CD4-positive, alpha-beta T cell (primary cell): ENCODE data around the gene LZTFL1. TPM values are rescaled to one million over a fixed set of nuclear protein-coding genes. Genes with fewer than 3 reads are reported as not detected.

Experiments
- ATAC-seq: fragments of 200-7000 bp; cut with Tn5 transposase; one replicate; pipeline ENCODE4 v1.10.0; 2022; ENCODE audit warnings: mild to moderate bottlenecking; ENCODE audit not compliant: poor library complexity
- CTCF ChIA-PET: fragments of 350-600 bp; sonication (Branson Sonifier 250); formaldehyde crosslinking; loops from one replicate; lab custom pipeline; 2021; ENCODE audit warnings: antibody characterized with exemption, inconsistent platforms; lab: Charles Lee
- POLR2A ChIA-PET: fragments of 350-600 bp; sonication (Branson Sonifier 250); formaldehyde crosslinking; loops from one replicate; lab custom pipeline; 2021; ENCODE audit warnings: antibody characterized with exemption, inconsistent platforms; lab: Charles Lee
- DNase-seq, 14 experiments: peaks; one replicate each; pipeline ENCODE4 v3.0.0-alpha.2; 2013 to 2020; ENCODE audit warnings: mixed read lengths in 2 of 14
- H3K27ac ChIP-seq, 2 donors: one replicate each; pipeline versions ENCODE4 v1.5.1 to v1.7.0; 2013; ENCODE audit warnings: low read length in 2 of 2, low read depth in 1 of 2, mild to moderate bottlenecking in 1 of 2
- H3K27me3 ChIP-seq, 2 experiments: 1 replicate in 1 of 2; 2 replicates in 1 of 2; pipeline versions ENCODE4 v1.6.1 to v1.7.0; 2013; ENCODE audit warnings: low read length in 2 of 2, control low read depth in 1 of 2, mild to moderate bottlenecking in 1 of 2, moderate library complexity in 1 of 2; ENCODE audit not compliant: insufficient read depth in 2 of 2, control insufficient read depth in 1 of 2
- H3K36me3 ChIP-seq: one replicate; pipeline ENCODE4 v1.6.1; 2013; ENCODE audit warnings: low read length, control low read depth; ENCODE audit not compliant: insufficient read depth
- H3K4me1 ChIP-seq: one replicate; pipeline ENCODE4 v1.6.1; 2013; ENCODE audit warnings: low read length, control low read depth; ENCODE audit not compliant: insufficient read depth
- H3K4me3 ChIP-seq: one replicate; pipeline ENCODE4 v1.5.1; 2013; ENCODE audit warnings: mild to moderate bottlenecking, low read length, moderate library complexity
- H3K9me3 ChIP-seq, 2 experiments: 1 replicate in 1 of 2; 2 replicates in 1 of 2; pipeline versions ENCODE4 v1.6.1 to v1.7.0; 2013; ENCODE audit warnings: low read length in 2 of 2, mild to moderate bottlenecking in 2 of 2, control low read depth in 1 of 2, moderate library complexity in 1 of 2; ENCODE audit not compliant: control insufficient read depth in 1 of 2, insufficient read depth in 1 of 2
- H3K27ac Mint-ChIP-seq: one replicate; pipeline ENCODE4 v1.8.0; 2020; ENCODE audit warnings: mixed read lengths
- H3K27me3 Mint-ChIP-seq: one replicate; pipeline ENCODE4 v1.8.0; 2021; ENCODE audit warnings: mixed read lengths
- H3K36me3 Mint-ChIP-seq: one replicate; pipeline ENCODE4 v1.8.0; 2021; ENCODE audit warnings: low read depth, mixed read lengths
- H3K4me1 Mint-ChIP-seq: one replicate; pipeline ENCODE4 v1.8.0; 2021; ENCODE audit warnings: low read depth, mixed read lengths
- H3K4me3 Mint-ChIP-seq: one replicate; pipeline ENCODE4 v1.8.0; 2020; ENCODE audit warnings: mild to moderate bottlenecking, mixed read lengths
- H3K9me3 Mint-ChIP-seq: one replicate; pipeline ENCODE4 v1.8.0; 2020; ENCODE audit warnings: mixed read lengths
- CTCF ChIP-seq: fragments of 200-600 bp; IDR thresholded peaks from one replicate; pipeline ENCODE4 v1.8.0; 2022; ENCODE audit warnings: antibody characterized with exemption, mild to moderate bottlenecking
- intact Hi-C, 2 experiments: fragments of 100-400 bp; cut with DNase I in 1 of 2; cut with micrococcal nuclease in 1 of 2; formaldehyde crosslinking; loops; one replicate each; pipeline versions ENCODE4 v1.15.1 to v1.9.0; 2023 to 2025; cut with DNase I, micrococcal nuclease
- total RNA-seq, 174 experiments: library from RNA in 2 of 174; stranded (reverse) in 2 of 174; gene quantifications; one replicate each; pipeline ENCODE4 v1.2.3 and lab custom pipeline; 2021 to 2026

Gene LZTFL1
- total RNA-seq, 2 experiments from 2014 or later: 9.6 to 10.0 TPM

DNA sequence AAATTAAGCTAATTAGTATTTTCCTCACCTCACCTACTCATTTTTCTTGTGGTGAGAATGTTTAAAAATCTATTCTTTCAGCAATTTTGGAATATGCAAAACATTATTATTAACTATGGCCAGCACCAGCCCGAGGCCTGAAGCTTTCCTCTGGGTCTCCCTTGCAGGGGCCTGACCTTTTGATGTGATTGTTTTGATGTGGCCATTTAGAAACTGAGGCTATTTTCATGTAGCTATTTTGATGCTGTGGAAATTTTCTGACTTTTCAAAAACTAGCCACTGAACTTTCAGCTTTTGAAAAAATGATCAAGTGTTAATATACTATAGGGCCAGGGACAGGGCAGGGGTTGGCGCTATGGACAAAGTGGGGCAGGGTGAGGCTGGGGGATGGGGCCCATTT lies 36.2 kb upstream of the LZTFL1 start:
- no peaks in the 10 kb centered on the region for H3K36me3 Mint-ChIP-seq
- peaks cover 4% of the 10 kb centered on the region for H3K9me3 Mint-ChIP-seq
- H3K4me3 Mint-ChIP-seq: no peak overlapping the region
- TF ChIP-seq CTCF: no peak
- DNase-seq (no peak), ATAC-seq (no peak)
- ChIA-PET POLR2A (no interaction called here), CTCF (no interaction called here)
- Histone ChIP-seq H3K4me1 (peaks cover 22% of the 10 kb centered on the region), H3K36me3 (no peaks in the 10 kb centered on the region), H3K27me3 (no peaks in the 10 kb centered on the region), H3K9me3 (no peaks in the 10 kb centered on the region), H3K27ac (no peak overlapping the region), H3K4me3 (no peak overlapping the region)
- peaks cover 32% of the 10 kb centered on the region for H3K4me1 Mint-ChIP-seq
- H3K27ac Mint-ChIP-seq: no peak overlapping the region
- no peaks in the 10 kb centered on the region for H3K27me3 Mint-ChIP-seq
- intact Hi-C loops: no loop called here

GRCh38 chr3:45874677-45875346 lies 32.9 kb upstream of the LZTFL1 start:
- H3K4me3 Mint-ChIP-seq: no peak overlapping the region
- no peak for TF ChIP-seq CTCF
- DNase-seq: no peak
- H3K27ac ChIP-seq: no peak overlapping the region
- no peaks in the 10 kb centered on the region for H3K27me3 ChIP-seq
- intact Hi-C loops: loop anchor here in 1 of 2 experiments (5.0 kb wide), 1 partner anchor 42 kb away; no protein-coding TSS in a partner anchor
- H3K9me3 ChIP-seq: no peaks in the 10 kb centered on the region
- H3K4me1 ChIP-seq: peaks cover 21% of the 10 kb centered on the region
- peaks cover 45% of the 10 kb centered on the region for H3K4me1 Mint-ChIP-seq
- H3K36me3 Mint-ChIP-seq: no peaks in the 10 kb centered on the region
- peaks cover 4% of the 10 kb centered on the region for H3K9me3 Mint-ChIP-seq
- H3K4me3 ChIP-seq: no peak overlapping the region
- no peak overlapping the region for H3K27ac Mint-ChIP-seq
- CTCF ChIA-PET: interaction anchor here (1.4 to 1.8 kb wide), 2 partner anchors 8 to 10 kb away, joined by 3 to 4 read pairs; no protein-coding TSS in a partner anchor
- H3K27me3 Mint-ChIP-seq: no peaks in the 10 kb centered on the region
- no peak for ATAC-seq
- POLR2A ChIA-PET: interaction anchor here (1.0 kb wide), 1 partner anchor 32 kb away, joined by 3 read pairs; no protein-coding TSS in a partner anchor
- H3K36me3 ChIP-seq: no peaks in the 10 kb centered on the region

- no peak for ATAC-seq
- Histone ChIP-seq H3K36me3 (no peaks in the 10 kb centered on the region), H3K4me1 (peaks cover 30% of the 10 kb centered on the region), H3K27me3 (no peaks in the 10 kb centered on the region), H3K9me3 (no peaks in the 10 kb centered on the region), H3K4me3 (no peak overlapping the region), H3K27ac (no peak overlapping the region)
- POLR2A ChIA-PET: no interaction called here
- intact Hi-C loops: loop anchor here in 1 of 2 experiments (5.0 kb wide), 1 partner anchor 44 kb away; no protein-coding TSS in a partner anchor
- Mint-ChIP-seq H3K9me3 (peaks cover 4% of the 10 kb centered on the region), H3K27me3 (no peaks in the 10 kb centered on the region), H3K4me1 (peaks cover 48% of the 10 kb centered on the region), H3K4me3 (no peak overlapping the region), H3K27ac (no peak overlapping the region), H3K36me3 (no peaks in the 10 kb centered on the region)
- TF ChIP-seq CTCF: no peak
- CTCF ChIA-PET: interaction anchor here (1.3 kb wide), 1 partner anchor 139 kb away, joined by 3 read pairs; no protein-coding TSS in a partner anchor
- DNase-seq: no peak
Observed at GRCh38 chr3:45873638-45874037, 31.7 kb upstream of the LZTFL1 start.
